H1 (cell line): Measurements from ENCODE around the gene PKMYT1. TPM values are rescaled to one million over a fixed set of nuclear protein-coding genes. Genes with fewer than 3 reads are reported as not detected.

ENCODE experiments used
- CTCF ChIA-PET: fragments of 300-600 bp; sonication (Branson Sonifier 250); formaldehyde crosslinking; loops from one replicate; lab custom pipeline; 2021; ENCODE audit not compliant: partially characterized antibody; lab: Charles Lee
- POLR2A ChIA-PET: fragments of 300-600 bp; sonication (Branson Sonifier 250); formaldehyde crosslinking; loops from one replicate; lab custom pipeline; 2021; ENCODE audit warnings: inconsistent platforms; ENCODE audit not compliant: partially characterized antibody; lab: Charles Lee
- DNase-seq, 2 experiments: peaks; one replicate each; pipeline versions ENCODE4 v3.0.0 to v3.0.0-alpha.2; 2010 to 2022; ENCODE audit warnings: low spot score in 2 of 2, low read depth in 1 of 2, mixed read lengths in 1 of 2
- FAIRE-seq: peaks from 2 replicates; lab custom pipeline; 2011; peaks lifted over from hg19 to GRCh38; lab: Jason Lieb, UNC
- H2AFZ ChIP-seq: 2 replicates; pipeline ENCODE4 v1.8.1; 2012; ENCODE audit warnings: low read length, inconsistent platforms
- H2AK5ac ChIP-seq: 2 replicates; pipeline ENCODE4 v1.6.1; 2013; ENCODE audit warnings: low read depth, low read length
- H2BK120ac ChIP-seq: replicated peaks from 2 replicates; pipeline ENCODE3; 2013; ENCODE audit warnings: low read depth, low read length, inconsistent platforms
- H2BK12ac ChIP-seq: 2 replicates; pipeline ENCODE4 v1.6.1; 2013; ENCODE audit warnings: low read depth, low read length
- H2BK15ac ChIP-seq: 2 replicates; pipeline ENCODE4 v1.6.1; 2013; ENCODE audit warnings: low read length
- H2BK20ac ChIP-seq: 2 replicates; pipeline ENCODE4 v1.6.1; 2013; ENCODE audit warnings: low read length
- H2BK5ac ChIP-seq: 2 replicates; pipeline ENCODE4 v1.6.1; 2013; ENCODE audit warnings: low read depth, low read length
- H3K14ac ChIP-seq: 2 replicates; pipeline ENCODE4 v1.6.1; 2013; ENCODE audit warnings: inconsistent platforms; ENCODE audit not compliant: insufficient read length
- H3K18ac ChIP-seq: 2 replicates; pipeline ENCODE4 v1.6.1; 2013; ENCODE audit warnings: low read length; ENCODE audit errors: extremely low read depth
- H3K23ac ChIP-seq: 2 replicates; pipeline ENCODE4 v1.6.1; 2013; ENCODE audit warnings: inconsistent platforms; ENCODE audit not compliant: insufficient read length
- H3K23me2 ChIP-seq: 2 replicates; pipeline ENCODE4 v1.6.1; 2013; ENCODE audit warnings: low read depth, low read length
- H3K27ac ChIP-seq: 2 replicates; pipeline ENCODE4 v1.6.1; 2011; ENCODE audit warnings: low read depth, low read length, inconsistent platforms
- H3K27me3 ChIP-seq, 4 experiments: replicated peaks in 1 of 4; 1 replicate in 1 of 4; 2 replicates in 3 of 4; pipeline versions ENCODE4 v1.6.1 to v1.8.1; 2011 to 2013; ENCODE audit warnings: low read length in 3 of 4, mild to moderate bottlenecking in 3 of 4, inconsistent platforms in 2 of 4, mixed read lengths in 2 of 4, moderate library complexity in 1 of 4; ENCODE audit not compliant: control insufficient read depth in 3 of 4, insufficient read depth in 3 of 4; ENCODE audit errors: extremely low read depth in 1 of 4
- H3K36me3 ChIP-seq, 4 experiments: 2 replicates each; pipeline versions ENCODE4 v1.6.1 to v1.8.1; 2011 to 2013; ENCODE audit warnings: mild to moderate bottlenecking in 4 of 4, low read length in 3 of 4, moderate library complexity in 2 of 4, control low read depth in 1 of 4, inconsistent platforms in 1 of 4; ENCODE audit not compliant: insufficient read depth in 4 of 4, control insufficient read depth in 2 of 4
- H3K4ac ChIP-seq: replicated peaks from 2 replicates; pipeline ENCODE3; 2013; ENCODE audit warnings: low read length, low read depth, mixed read lengths, inconsistent platforms; ENCODE audit not compliant: insufficient read length
- H3K4me1 ChIP-seq, 4 experiments: replicated peaks in 1 of 4; 1 replicate in 1 of 4; 2 replicates in 3 of 4; pipeline versions ENCODE4 v1.6.1 to v1.8.1; 2011 to 2013; ENCODE audit warnings: low read length in 3 of 4, inconsistent platforms in 2 of 4, mixed read lengths in 1 of 4; ENCODE audit not compliant: insufficient read depth in 4 of 4, control insufficient read depth in 3 of 4
- H3K4me2 ChIP-seq, 2 experiments: 2 replicates each; pipeline versions ENCODE4 v1.6.1 to v1.8.1; 2011 to 2013; ENCODE audit warnings: low read depth in 2 of 2, low read length in 2 of 2, control low read depth in 1 of 2, inconsistent platforms in 1 of 2, mild to moderate bottlenecking in 1 of 2; ENCODE audit not compliant: insufficient read depth in 1 of 2
- H3K4me3 ChIP-seq, 4 experiments: fragments of 200-600, 300-600 bp in 1 of 4; sonication (generic), shearing (Covaris generic), sonication (Bioruptor Twin) in 1 of 4; 2 replicates each; pipeline versions ENCODE4 v1.5.1 to v1.8.1; 2011 to 2016; ENCODE audit warnings: low read length in 4 of 4, low read depth in 3 of 4, control low read depth in 2 of 4, inconsistent platforms in 2 of 4, mild to moderate bottlenecking in 2 of 4, mixed read lengths in 1 of 4, moderate library complexity in 1 of 4; ENCODE audit not compliant: insufficient read depth in 2 of 4; ENCODE audit errors: extremely low read depth in 1 of 4
- H3K56ac ChIP-seq: replicated peaks from 2 replicates; pipeline ENCODE3; 2013; ENCODE audit warnings: low read depth, mild to moderate bottlenecking, mixed read lengths, low read length, inconsistent platforms; ENCODE audit not compliant: insufficient read length
- H3K79me1 ChIP-seq: 2 replicates; pipeline ENCODE4 v1.6.1; 2013; ENCODE audit warnings: low read depth, low read length, control low read depth
- H3K79me2 ChIP-seq, 2 experiments: 2 replicates each; pipeline versions ENCODE4 v1.6.1 to v1.8.1; 2012 to 2013; ENCODE audit warnings: low read length in 2 of 2, mild to moderate bottlenecking in 2 of 2, inconsistent platforms in 1 of 2; ENCODE audit not compliant: insufficient read depth in 2 of 2, control insufficient read depth in 1 of 2
- H3K9ac ChIP-seq, 4 experiments: replicated peaks in 1 of 4; 1 replicate in 1 of 4; 2 replicates in 3 of 4; pipeline versions ENCODE4 v1.6.1 to v1.8.1; 2011 to 2013; ENCODE audit warnings: low read depth in 3 of 4, low read length in 3 of 4, control low read depth in 2 of 4, mild to moderate bottlenecking in 2 of 4, moderate library complexity in 2 of 4, inconsistent platforms in 1 of 4; ENCODE audit errors: extremely low read depth in 1 of 4
- H3K9me3 ChIP-seq, 2 experiments: 2 replicates each; pipeline versions ENCODE4 v1.6.1 to v1.8.1; 2012 to 2013; ENCODE audit warnings: mild to moderate bottlenecking in 2 of 2, moderate library complexity in 2 of 2, control low read depth in 1 of 2, inconsistent platforms in 1 of 2, low read depth in 1 of 2, low read length in 1 of 2, mixed read lengths in 1 of 2; ENCODE audit not compliant: insufficient read depth in 2 of 2
- H4K20me1 ChIP-seq, 2 experiments: replicated peaks in 1 of 2; 2 replicates each; pipeline versions ENCODE3 to v1.8.1; 2011 to 2013; ENCODE audit warnings: inconsistent platforms in 2 of 2, low read length in 2 of 2, mild to moderate bottlenecking in 1 of 2; ENCODE audit not compliant: insufficient read depth in 2 of 2, control insufficient read depth in 1 of 2
- H4K5ac ChIP-seq: 2 replicates; pipeline ENCODE4 v1.6.1; 2013; ENCODE audit warnings: low read length, low read depth, mixed read lengths, inconsistent platforms; ENCODE audit not compliant: insufficient read length
- H4K8ac ChIP-seq: 2 replicates; pipeline ENCODE4 v1.8.0; 2013; ENCODE audit warnings: mild to moderate bottlenecking, moderate library complexity, low read length, inconsistent platforms; ENCODE audit not compliant: insufficient read depth; ENCODE audit errors: extremely low read depth
- H4K91ac ChIP-seq: replicated peaks from 2 replicates; pipeline ENCODE3; 2013; ENCODE audit warnings: low read length, mixed read lengths, inconsistent platforms; ENCODE audit not compliant: insufficient read length
- CHD1 ChIP-seq: IDR thresholded peaks from 2 replicates; pipeline ENCODE4 v1.6.1; 2012; ENCODE audit warnings: low read depth, low read length, improper control_type of control experiment
- EP300 ChIP-seq, 2 experiments: IDR thresholded peaks; 1 replicate in 1 of 2; 2 replicates in 1 of 2; pipeline ENCODE4 v1.6.1; 2011 to 2012; ENCODE audit warnings: low read depth in 2 of 2, low read length in 2 of 2, mild to moderate bottlenecking in 2 of 2, borderline replicate concordance in 1 of 2, inconsistent platforms in 1 of 2, moderate library complexity in 1 of 2
- PHF8 ChIP-seq: fragments of 200-600 bp; sonication (generic); conservative IDR thresholded peaks from 2 replicates; pipeline ENCODE4 v1.7.1; 2012; ENCODE audit warnings: low read depth, mild to moderate bottlenecking, inconsistent platforms, low read length, moderate library complexity
- RAD21 ChIP-seq, 2 experiments: IDR thresholded peaks in 1 of 2; conservative IDR thresholded peaks in 1 of 2; 2 replicates each; pipeline ENCODE4 v1.6.1; 2011; ENCODE audit warnings: low read depth in 2 of 2, low read length in 2 of 2, improper control_type of control experiment in 1 of 2, inconsistent platforms in 1 of 2, mild to moderate bottlenecking in 1 of 2, moderate library complexity in 1 of 2
- RFX5 ChIP-seq: IDR thresholded peaks from 2 replicates; pipeline ENCODE4 v1.6.1; 2011; ENCODE audit warnings: low read depth, low read length, improper control_type of control experiment, borderline replicate concordance
- RXRA ChIP-seq: IDR thresholded peaks from 2 replicates; pipeline ENCODE4 v1.6.1; 2011; ENCODE audit warnings: low read depth, mild to moderate bottlenecking, low read length, moderate library complexity; ENCODE audit not compliant: insufficient read depth
- SP4 ChIP-seq: IDR thresholded peaks from 2 replicates; pipeline ENCODE4 v1.6.1; 2012; ENCODE audit warnings: low read length, inconsistent platforms
- TEAD4 ChIP-seq: IDR thresholded peaks from 2 replicates; pipeline ENCODE4 v1.6.1; 2012; ENCODE audit warnings: low read depth, low read length, inconsistent platforms, mixed read lengths
- WGBS, 2 experiments: shearing (Covaris generic) in 1 of 2; methylation state at CpG; one replicate each; pipeline versions ENCODE4 v1.1.6 to v1.1.7; 2013 to 2015; ENCODE audit warnings: low lambda C conversion rate in 2 of 2, mixed read lengths in 2 of 2, inconsistent platforms in 1 of 2, low coverage in 1 of 2, missing lambda C conversion rate in 1 of 2; ENCODE audit not compliant: insufficient replicate concordance in 2 of 2, insufficient coverage in 1 of 2, insufficient read length in 1 of 2; ENCODE audit errors: extremely low coverage in 1 of 2, missing lambda C conversion rate in 1 of 2; 5-methylcytosine and 5-hydroxymethylcytosine counted together
- polyA plus RNA-seq, 7 experiments: library from polyadenylated mRNA; depleted of rRNA in 3 of 7; stranded (reverse) in 5 of 7; unstranded in 2 of 7; fragments of >200 nt in 5 of 7; fragments of 200-250 nt in 2 of 7; gene quantifications; 1 replicate in 5 of 7; 2 replicates in 1 of 7; 4 replicates in 1 of 7; pipeline versions ENCODE4 v1.2.1 to v1.2.3, GENCODE V29; 2011 to 2013; ENCODE audit warnings: missing spikeins in 2 of 7, mixed read lengths in 2 of 7
- total RNA-seq: library from RNA; stranded (reverse); fragmentation: NEBNext Ultra II Directional; extraction: Animal tissue kit (Norgen Biotek cat#: 25700); gene quantifications from 2 replicates; pipeline ENCODE4 v1.2.1, GENCODE V29; 2021
- TF ChIP-seq, protein P1 (sequence below): IDR thresholded peaks from 2 replicates; pipeline ENCODE4 v1.6.1; 2012; ENCODE audit warnings: inconsistent platforms

The PKMYT1 gene
- total and polyA plus RNA-seq, 2 of the 8 experiments (the other 6 are each of a cell fraction or from before 2014, with no cell fraction given) = 74.7 to 85.2 TPM

DNA sequence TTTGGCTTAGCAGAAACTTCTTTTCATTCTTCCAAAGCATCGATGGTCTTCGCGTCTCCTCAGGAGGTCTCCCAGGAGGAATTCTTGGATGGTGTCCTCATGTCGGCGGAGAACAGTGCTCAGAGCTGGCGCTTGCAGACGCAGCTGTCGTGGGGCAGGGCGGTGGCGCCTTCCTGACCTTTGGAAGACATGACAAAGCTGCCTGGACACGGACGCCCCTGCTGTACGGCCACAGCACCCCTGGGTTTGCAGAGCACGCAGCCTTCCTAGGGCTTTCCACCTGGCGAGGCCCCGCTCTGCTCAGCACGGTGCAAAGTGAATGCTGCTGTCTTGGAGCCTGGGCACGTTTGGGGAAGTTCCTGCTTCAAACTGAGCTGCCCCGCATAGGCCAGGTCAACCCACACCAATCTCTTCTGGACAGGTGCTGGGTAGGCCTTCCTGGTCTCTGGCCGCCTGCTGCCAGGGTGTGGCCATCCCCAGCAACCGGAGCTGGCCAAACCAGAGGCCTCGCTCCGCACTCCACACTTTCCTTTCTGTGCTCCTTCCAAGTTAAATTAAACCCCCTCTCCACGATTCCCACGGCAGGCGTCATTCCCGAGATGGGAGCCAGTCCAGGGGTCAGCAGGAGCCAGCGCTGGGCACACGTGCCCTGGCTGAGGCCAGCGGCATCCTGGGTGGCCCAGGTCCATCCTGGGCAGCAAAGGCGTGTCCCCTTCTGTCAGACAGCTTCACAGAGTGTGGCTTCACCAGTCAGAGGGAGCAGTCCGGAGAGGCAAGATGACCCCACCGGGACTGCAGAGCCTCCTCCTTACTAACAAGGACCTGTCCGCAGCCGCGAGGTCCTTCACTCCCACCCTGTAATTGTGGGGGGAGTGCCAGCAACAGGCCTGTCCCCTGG lies 31.2 kb downstream of the PKMYT1 start:
- Histone ChIP-seq H3K14ac (no peak overlapping the region), H4K20me1 (no peaks in the 10 kb centered on the region), H3K79me2 (no peaks in the 10 kb centered on the region), H4K8ac (no peak overlapping the region), H3K4me3 (no peak overlapping the region), H3K27me3 (no peaks in the 10 kb centered on the region), H3K4me1 (peaks cover 0 to 3% (median under 1%) of the 10 kb centered on the region in 4 experiments; a peak in 3 of 7 replicates), H3K18ac (no peak overlapping the region; the same call in 1 of the 2 replicates), H3K27ac (no peak overlapping the region), H2AK5ac (no peak overlapping the region), H2BK5ac (no peak overlapping the region), H3K4me2 (no peak overlapping the region), H3K36me3 (no peaks in the 10 kb centered on the region), H3K4ac (no peak overlapping the region), H3K23ac (no peak overlapping the region), H2BK20ac (no peak overlapping the region), H3K23me2 (no peaks in the 10 kb centered on the region), H2AFZ (no peak overlapping the region), H3K56ac (no peak overlapping the region), H4K91ac (no peak overlapping the region), H2BK12ac (no peak overlapping the region), H3K9ac (no peak overlapping the region), H4K5ac (no peak overlapping the region), H2BK15ac (no peak overlapping the region), H3K79me1 (no peaks in the 10 kb centered on the region), H2BK120ac (no peak overlapping the region), H3K9me3 (no peaks in the 10 kb centered on the region)
- ChIA-PET CTCF (interaction anchor here (0.9 to 4.9 kb wide), 4 partner anchors 12 to 110 kb away, joined by 3 to 41 read pairs (median 6); partner anchors contain the start of gene KREMEN2), POLR2A (interaction anchor here (1.1 to 3.2 kb wide), 4 partner anchors 9 to 17 kb away, joined by 3 to 9 read pairs (median 4); partner anchors contain the start of gene KREMEN2)
- DNase-seq = no peak
- 96% methylated on average over 36 of the region's 36 CpGs; no CpG with 5 or more reads in 1 of the 2 experiments for WGBS, 2 experiments
- no peak for FAIRE-seq
- TF ChIP-seq TEAD4 = no peak
- TF ChIP-seq PHF8 = no peak
- TF ChIP-seq SP4 = no peak
- no peak for TF ChIP-seq RXRA
- TF ChIP-seq RAD21 (IDR thresholded peaks at IDR 0.05 in 1 of 2, conservative IDR thresholded peaks at IDR 0.05 in 1 of 2; ENCODE audit: low read depth in 2 of 2, low read length in 2 of 2) = no peak
- TF ChIP-seq CHD1 = no peak
- no peak for TF ChIP-seq RFX5
- TF ChIP-seq EP300 (IDR thresholded peaks at IDR 0.05; ENCODE audit: borderline replicate concordance in 1 of 2, low read depth in 2 of 2, low read length in 2 of 2) = no peak
- TF ChIP-seq, protein P1, sequence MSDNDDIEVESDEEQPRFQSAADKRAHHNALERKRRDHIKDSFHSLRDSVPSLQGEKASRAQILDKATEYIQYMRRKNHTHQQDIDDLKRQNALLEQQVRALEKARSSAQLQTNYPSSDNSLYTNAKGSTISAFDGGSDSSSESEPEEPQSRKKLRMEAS = no peak
